CD4-positive, alpha-beta T cell treated with Interleukin-6 at 100 ng/mL for 8 hours (primary cell): ENCODE results near the gene CLEC1A.
A peak's percentile ranks its signal among the peaks of the same experiment; 100 is the strongest.

Source experiments
- DNase-seq: peaks from one replicate; pipeline ENCODE4 v3.0.0-alpha.2; 2020; ENCODE audit warnings: mixed read lengths, low spot score

Gene CLEC1A

GRCh38 chr12:10098791-10099190 is at the start of gene CLEC1A:
CLEC1A (minus strand) TSS chr12:10098985; CDS start chr12:10098922, 63 bp downstream.
- no peak for DNase-seq

- DNase-seq = no peak
These were observed 49.1 kb upstream of the CLEC1A start for GRCh38 chr12:10147714-10148403.

- DNase-seq = no peak
These were observed 44.3 kb upstream of the CLEC1A start for GRCh38 chr12:10142976-10143589.

- peak; percentile 27 for DNase-seq
These were observed 41.2 kb upstream of the CLEC1A start for GRCh38 chr12:10140001-10140400.

- DNase-seq = no peak
These were observed 37.9 kb upstream of the CLEC1A start for GRCh38 chr12:10136637-10137205.

GRCh38 chr12:10135126-10135525 is 36.3 kb upstream of the CLEC1A start:
- DNase-seq = no peak

- DNase-seq = no peak
These were observed 34.1 kb upstream of the CLEC1A start for GRCh38 chr12:10132850-10133370.

- DNase-seq = no peak
These were observed 32.4 kb upstream of the CLEC1A start for GRCh38 chr12:10131111-10131690.

GRCh38 chr12:10130042-10130441 is 31.3 kb upstream of the CLEC1A start, which contains the start of gene CLEC7A:
CLEC7A (minus strand) TSS chr12:10130199; CDS start chr12:10130082, 117 bp downstream.
- DNase-seq = peak; percentile 3

- DNase-seq = no peak
These were observed 29.9 kb upstream of the CLEC1A start for GRCh38 chr12:10128687-10129086.

GRCh38 chr12:10126413-10126812 is 27.6 kb upstream of the CLEC1A start:
- DNase-seq = no peak

- no peak for DNase-seq
These were observed 23.9 kb upstream of the CLEC1A start for GRCh38 chr12:10122689-10123088.

GRCh38 chr12:10121278-10121677 is 22.5 kb upstream of the CLEC1A start:
- no peak for DNase-seq

- no peak for DNase-seq
These were observed 20.3 kb upstream of the CLEC1A start for GRCh38 chr12:10119066-10119465.

GRCh38 chr12:10115890-10116289 is 17.1 kb upstream of the CLEC1A start:
- no peak for DNase-seq

- no peak for DNase-seq
These were observed 16.5 kb upstream of the CLEC1A start for GRCh38 chr12:10115311-10115710.

GRCh38 chr12:10113920-10114319 is 15.1 kb upstream of the CLEC1A start:
- no peak for DNase-seq

GRCh38 chr12:10113075-10113474 is 14.3 kb upstream of the CLEC1A start:
- no peak for DNase-seq

- no peak for DNase-seq
These were observed 12.7 kb upstream of the CLEC1A start for GRCh38 chr12:10111451-10111850.

GRCh38 chr12:10110256-10110844 is 11.6 kb upstream of the CLEC1A start:
- no peak for DNase-seq

- DNase-seq = no peak
These were observed 3.5 kb upstream of the CLEC1A start for GRCh38 chr12:10102322-10102721.

GRCh38 chr12:10101648-10102220 is 2.9 kb upstream of the CLEC1A start:
- no peak for DNase-seq
